AG04450 (cell line): ENCODE measurements around the gene AQP12B. TPM values are rescaled to one million over a fixed set of nuclear protein-coding genes. Genes with fewer than 3 reads are reported as not detected.

ENCODE experiments used
- CTCF ChIA-PET: fragments of 300-600, 350-600 bp; formaldehyde crosslinking; extraction: SDS; loops from one replicate; lab custom pipeline; 2022; ENCODE audit warnings: antibody characterized with exemption, inconsistent platforms; lab: Charles Lee
- POLR2A ChIA-PET: fragments of 350-600 bp; formaldehyde crosslinking; extraction: SDS; loops from one replicate; lab custom pipeline; 2021; ENCODE audit warnings: antibody characterized with exemption, inconsistent platforms; lab: Yijun Ruan, JAX
- DNase-seq: peaks from one replicate; pipeline ENCODE4 v3.0.0-alpha.2; 2011; ENCODE audit warnings: low read depth, low spot score
- H3K27ac ChIP-seq: one replicate; pipeline ENCODE4 v1.5.1; 2012; ENCODE audit warnings: low read depth, low read length, control low read depth
- H3K27me3 ChIP-seq: one replicate; pipeline ENCODE4 v1.6.0; 2012; ENCODE audit warnings: low read length; ENCODE audit not compliant: control insufficient read depth, insufficient read depth
- H3K4me3 ChIP-seq: 2 replicates; pipeline ENCODE4 v1.5.1; 2011; ENCODE audit warnings: mild to moderate bottlenecking, low read depth, low read length, control low read depth
- H3K9me3 ChIP-seq: 2 replicates; pipeline ENCODE4 v1.5.1; 2012; ENCODE audit warnings: low read length; ENCODE audit not compliant: control insufficient read depth, insufficient read depth
- polyA plus RNA-seq: library from polyadenylated mRNA; depleted of rRNA; stranded (reverse); fragments of >200 nt; gene quantifications from 2 replicates; pipeline ENCODE4 v1.2.3, GENCODE V29; 2011
- TF ChIP-seq, protein P1 (sequence below): IDR thresholded peaks from 2 replicates; pipeline ENCODE4 v1.5.1; 2011; ENCODE audit warnings: low read depth, low read length, control low read depth, inconsistent platforms

The AQP12B gene
- polyA plus RNA-seq, 1 experiment, result not detected

DNA sequence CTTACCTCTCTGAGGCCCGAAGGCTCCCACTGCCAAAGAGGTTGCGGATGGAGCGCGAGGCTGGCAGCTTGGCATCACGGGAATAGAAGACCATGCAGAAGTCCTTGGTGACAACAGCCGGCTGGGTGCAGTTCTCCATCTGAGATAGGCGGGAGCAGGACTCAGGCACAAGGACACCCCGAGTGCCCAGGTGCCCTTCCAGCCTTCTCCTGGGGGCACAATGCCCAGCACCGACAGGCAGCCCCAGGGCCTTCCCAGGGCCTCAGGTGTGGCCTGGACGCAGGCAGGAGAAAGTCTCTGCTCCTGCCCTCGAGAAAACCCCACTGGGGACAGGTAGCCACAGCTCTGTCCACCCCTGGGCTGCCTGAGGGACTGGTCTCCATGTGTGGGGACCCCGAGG lies 42.6 kb upstream of the AQP12B start:
- no peak overlapping the region for H3K4me3 ChIP-seq
- DNase-seq, result no peak
- no peak overlapping the region for H3K27ac ChIP-seq
- H3K27me3 ChIP-seq, result peaks cover 7% of the 10 kb centered on the region
- H3K9me3 ChIP-seq, result no peaks in the 10 kb centered on the region; the same call in 1 of the 2 replicates
- TF ChIP-seq, protein P1, sequence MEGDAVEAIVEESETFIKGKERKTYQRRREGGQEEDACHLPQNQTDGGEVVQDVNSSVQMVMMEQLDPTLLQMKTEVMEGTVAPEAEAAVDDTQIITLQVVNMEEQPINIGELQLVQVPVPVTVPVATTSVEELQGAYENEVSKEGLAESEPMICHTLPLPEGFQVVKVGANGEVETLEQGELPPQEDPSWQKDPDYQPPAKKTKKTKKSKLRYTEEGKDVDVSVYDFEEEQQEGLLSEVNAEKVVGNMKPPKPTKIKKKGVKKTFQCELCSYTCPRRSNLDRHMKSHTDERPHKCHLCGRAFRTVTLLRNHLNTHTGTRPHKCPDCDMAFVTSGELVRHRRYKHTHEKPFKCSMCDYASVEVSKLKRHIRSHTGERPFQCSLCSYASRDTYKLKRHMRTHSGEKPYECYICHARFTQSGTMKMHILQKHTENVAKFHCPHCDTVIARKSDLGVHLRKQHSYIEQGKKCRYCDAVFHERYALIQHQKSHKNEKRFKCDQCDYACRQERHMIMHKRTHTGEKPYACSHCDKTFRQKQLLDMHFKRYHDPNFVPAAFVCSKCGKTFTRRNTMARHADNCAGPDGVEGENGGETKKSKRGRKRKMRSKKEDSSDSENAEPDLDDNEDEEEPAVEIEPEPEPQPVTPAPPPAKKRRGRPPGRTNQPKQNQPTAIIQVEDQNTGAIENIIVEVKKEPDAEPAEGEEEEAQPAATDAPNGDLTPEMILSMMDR, result no peak
- ChIA-PET CTCF (no interaction called here), POLR2A (no interaction called here)

DNA sequence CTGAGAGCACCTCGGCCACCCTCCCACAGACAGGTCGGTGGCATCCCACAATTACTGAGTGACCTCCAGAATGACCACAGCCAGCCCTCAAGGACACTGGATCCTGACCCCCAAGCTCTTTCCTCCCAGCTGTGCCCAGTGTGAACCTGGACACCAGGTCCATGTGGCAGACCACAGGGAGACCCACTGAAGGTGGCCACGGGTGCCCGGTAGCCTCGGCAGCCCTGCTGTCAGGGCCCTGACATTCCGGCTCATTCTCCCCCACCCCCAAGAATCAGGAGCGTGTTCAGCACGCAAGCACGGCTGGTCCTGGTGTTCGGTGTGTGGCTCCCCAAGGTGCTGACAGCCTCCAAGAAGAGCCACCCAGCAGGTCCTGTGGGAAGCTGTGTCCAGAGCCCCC lies 41.7 kb upstream of the AQP12B start:
- CTCF ChIA-PET, result no interaction called here
- Histone ChIP-seq H3K9me3 (no peaks in the 10 kb centered on the region; the same call in 1 of the 2 replicates), H3K4me3 (no peak overlapping the region), H3K27ac (no peak overlapping the region), H3K27me3 (no peaks in the 10 kb centered on the region)
- POLR2A ChIA-PET, result no interaction called here
- no peak for DNase-seq
- TF ChIP-seq, protein P1, result no peak

DNA sequence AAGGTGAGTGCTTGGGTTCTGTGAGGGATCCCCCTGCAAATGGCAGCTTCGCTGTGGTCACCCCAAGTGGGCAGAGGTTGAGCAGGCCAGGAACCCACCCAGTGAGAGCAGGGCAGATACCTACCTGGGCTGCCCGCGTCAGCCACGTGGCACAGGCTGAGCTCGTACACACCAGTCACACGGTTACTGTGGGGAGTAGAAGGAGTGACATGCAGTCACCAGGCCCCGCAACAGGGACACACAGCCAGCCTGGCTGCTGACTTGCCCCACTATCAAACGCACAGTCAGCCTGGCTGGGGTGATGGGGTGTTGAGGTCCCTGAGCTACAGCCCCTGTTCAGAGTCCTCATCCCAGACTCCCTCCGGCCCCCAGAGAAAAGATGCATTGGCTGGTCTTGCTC lies 41.2 kb upstream of the AQP12B start:
- POLR2A ChIA-PET, result no interaction called here
- Histone ChIP-seq H3K9me3 (no peaks in the 10 kb centered on the region; the same call in 1 of the 2 replicates), H3K27me3 (no peaks in the 10 kb centered on the region), H3K27ac (no peak overlapping the region), H3K4me3 (no peak overlapping the region)
- CTCF ChIA-PET, result no interaction called here
- no peak for DNase-seq
- TF ChIP-seq, protein P1, result no peak

DNA sequence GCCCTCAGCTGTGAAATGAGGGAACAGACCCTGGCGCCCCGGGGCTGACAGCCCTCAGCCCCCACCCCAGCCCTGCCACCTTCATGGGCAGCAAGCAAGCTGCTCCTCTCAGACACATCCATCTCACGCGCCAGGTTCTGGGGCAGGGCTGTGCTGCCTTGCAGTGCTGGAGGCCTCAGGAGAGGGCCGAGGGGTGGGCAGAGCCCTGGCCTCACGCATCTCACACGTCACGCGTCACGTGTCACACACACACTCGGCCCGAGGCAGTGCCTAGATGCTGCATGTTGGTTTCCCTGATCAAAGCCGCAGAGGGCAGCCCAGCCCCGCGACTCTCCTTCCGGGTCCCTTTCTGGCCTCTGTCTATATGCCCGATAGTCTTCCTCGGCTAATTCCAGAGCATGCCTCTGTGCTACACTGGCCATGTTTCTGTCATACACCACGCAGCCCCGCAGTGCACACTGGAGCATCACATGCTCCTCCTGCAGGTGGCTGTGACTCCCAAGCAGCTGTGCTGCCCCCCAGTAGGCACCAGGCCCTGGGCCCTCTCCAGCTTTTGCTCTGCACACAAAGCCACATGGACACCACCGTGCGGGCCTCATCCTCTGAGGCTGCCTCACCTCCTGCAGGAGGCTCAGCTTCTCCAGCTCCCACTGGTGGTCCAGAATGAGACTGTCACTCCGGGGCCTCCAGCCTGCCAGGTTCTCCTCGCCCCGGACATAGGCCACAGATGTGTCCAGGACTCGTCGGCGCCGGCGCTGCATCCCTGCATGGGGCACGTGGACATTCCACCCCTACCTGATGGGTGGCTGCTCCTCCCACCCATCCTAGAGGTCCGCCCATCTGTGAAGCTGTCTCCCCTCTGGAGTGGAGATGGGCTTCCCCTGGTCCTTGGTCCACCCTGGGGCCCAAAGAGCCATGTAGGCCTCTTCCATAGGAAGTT lies 40.4 kb upstream of the AQP12B start:
- TF ChIP-seq, protein P1, result no peak
- Histone ChIP-seq H3K27me3 (peaks cover 2% of the 10 kb centered on the region), H3K27ac (no peak overlapping the region), H3K4me3 (no peak overlapping the region), H3K9me3 (no peaks in the 10 kb centered on the region; the same call in 1 of the 2 replicates)
- ChIA-PET POLR2A (no interaction called here), CTCF (no interaction called here)
- no peak for DNase-seq

DNA sequence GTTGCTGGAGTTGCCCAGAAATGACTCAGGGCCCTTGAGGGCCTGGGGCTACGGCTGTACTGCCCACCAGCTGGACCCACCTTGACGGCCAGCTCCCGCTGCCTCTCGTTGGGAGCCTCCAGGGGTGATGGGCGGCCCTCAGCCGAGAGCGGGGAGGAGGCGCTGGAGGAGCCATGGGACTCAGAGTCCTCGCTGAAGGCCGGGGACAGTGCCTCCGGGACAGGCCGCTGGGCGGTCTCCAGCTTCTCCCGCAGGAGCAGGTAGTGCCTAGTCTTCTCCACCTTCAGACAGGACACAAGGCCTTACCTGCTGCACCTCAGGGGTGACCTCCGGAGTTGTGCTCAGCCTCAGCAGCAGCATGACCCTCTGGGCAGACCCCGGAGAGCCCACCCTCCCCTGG lies 39.7 kb upstream of the AQP12B start:
- Histone ChIP-seq H3K4me3 (no peak overlapping the region), H3K27me3 (peaks cover 2% of the 10 kb centered on the region), H3K9me3 (no peaks in the 10 kb centered on the region; the same call in 1 of the 2 replicates), H3K27ac (no peak overlapping the region)
- ChIA-PET CTCF (no interaction called here), POLR2A (no interaction called here)
- DNase-seq, result no peak
- TF ChIP-seq, protein P1, result no peak
